ENCODE measurements around the gene RESP18. TPM values are rescaled to one million over a fixed set of nuclear protein-coding genes. Genes with fewer than 3 reads are reported as not detected.

RESP18 gene
- total and polyA plus RNA-seq, 2 donors (not counting 1 experiment from before 2014, with no cell fraction given), result not detected

- no peak for ATAC-seq (ENCODE audit: low read depth)
- H3K4me3 ChIP-seq (ENCODE audit: control extremely low read depth in 1 of 5, extremely low read depth in 1 of 5, insufficient read depth in 1 of 5, low read depth in 2 of 5, low read length in 4 of 5), result no peak overlapping the region
Measured at GRCh38 chr2:219335373-219335786, 2.8 kb upstream of the RESP18 start.

GRCh38 chr2:219334076-219334475, 1.5 kb upstream of the RESP18 start:
- no peak overlapping the region for H3K4me3 Mint-ChIP-seq
- no CpG with 5 or more reads among the region's 2 CpGs for WGBS (ENCODE audit: insufficient coverage)
- H2AFZ ChIP-seq (ENCODE audit: insufficient read depth, low read depth, low read length, poor library complexity, severe bottlenecking), result no peak overlapping the region
- CTCF ChIA-PET, result no interaction called here
- DNase-seq (no peak), ATAC-seq (ENCODE audit: low read depth) (no peak)
- H3K27me3 ChIP-seq (replicated peaks in 1 of 4; ENCODE audit: control extremely low read depth in 1 of 4, control insufficient read depth in 3 of 4, insufficient read depth in 4 of 4, low read length in 3 of 4), result peaks cover 0 to 57% (median 20%) of the 10 kb centered on the region in 4 experiments
- no peak overlapping the region for H3K9ac ChIP-seq (ENCODE audit: low read length)
- H3K36me3 ChIP-seq (replicated peaks in 1 of 2; ENCODE audit: control extremely low read depth in 1 of 2, control insufficient read depth in 1 of 2, extremely low read depth in 1 of 2, insufficient read depth in 2 of 2, low read length in 1 of 2), result no peaks in the 10 kb centered on the region
- no peak overlapping the region for H3K27ac ChIP-seq (ENCODE audit: low read length in 2 of 2)
- intact Hi-C loops (cut with micrococcal nuclease), result no loop called here
- TF ChIP-seq EZH2 (IDR thresholded peaks at IDR 0.05; ENCODE audit: borderline replicate concordance, insufficient read depth, low read depth, low read length, poor library complexity, severe bottlenecking) (no peak), CTCF (IDR thresholded peaks at IDR 0.05) (no peak)
- H4K20me1 ChIP-seq (ENCODE audit: control insufficient read depth, insufficient read depth, low read length, poor library complexity, severe bottlenecking), result no peaks in the 10 kb centered on the region
- no peaks in the 10 kb centered on the region for H3K4me1 Mint-ChIP-seq
- no peak overlapping the region for H3K27ac Mint-ChIP-seq
- H3K4me1 ChIP-seq (ENCODE audit: control insufficient read depth in 2 of 2, insufficient read depth in 2 of 2, low read length in 2 of 2), result no peaks in the 10 kb centered on the region
- peaks cover 5% of the 10 kb centered on the region for H3K9me3 Mint-ChIP-seq (ENCODE audit: insufficient read depth)
- H3K4me2 ChIP-seq (replicated peaks; ENCODE audit: low read depth, low read length, poor library complexity, severe bottlenecking), result no peak overlapping the region
- POLR2A ChIA-PET, result no interaction called here
- H3K9me3 ChIP-seq (ENCODE audit: control extremely low read depth in 1 of 3, control insufficient read depth in 2 of 3, insufficient read depth in 1 of 3, low read length in 2 of 3), result peaks cover 1 to 23% (median 5%) of the 10 kb centered on the region in 3 donors
- peaks cover 72% of the 10 kb centered on the region for H3K27me3 Mint-ChIP-seq
- H3K79me2 ChIP-seq (ENCODE audit: control insufficient read depth, insufficient read depth, low read length), result no peaks in the 10 kb centered on the region
- H3K4me3 ChIP-seq (ENCODE audit: control extremely low read depth in 1 of 5, extremely low read depth in 1 of 5, insufficient read depth in 1 of 5, low read depth in 2 of 5, low read length in 4 of 5), result no peak overlapping the region

More at GRCh38 chr2:219335373-219335786, 2.8 kb upstream of the RESP18 start:
- H3K4me3 Mint-ChIP-seq, result no peak overlapping the region
- no peak overlapping the region for H3K4me2 ChIP-seq (replicated peaks; ENCODE audit: low read depth, low read length, poor library complexity, severe bottlenecking)
- H3K27ac ChIP-seq (ENCODE audit: low read length in 2 of 2), result no peak overlapping the region
- no peaks in the 10 kb centered on the region for H3K79me2 ChIP-seq (ENCODE audit: control insufficient read depth, insufficient read depth, low read length)
- ChIA-PET POLR2A (no interaction called here), CTCF (no interaction called here)
- no peak overlapping the region for H3K27ac Mint-ChIP-seq
- H3K27me3 ChIP-seq (replicated peaks in 1 of 4; ENCODE audit: control extremely low read depth in 1 of 4, control insufficient read depth in 3 of 4, insufficient read depth in 4 of 4, low read length in 3 of 4), result peaks cover 0 to 51% (median 20%) of the 10 kb centered on the region in 4 experiments
- no peak overlapping the region for H3K9ac ChIP-seq (ENCODE audit: low read length)
- H3K36me3 ChIP-seq (replicated peaks in 1 of 2; ENCODE audit: control extremely low read depth in 1 of 2, control insufficient read depth in 1 of 2, extremely low read depth in 1 of 2, insufficient read depth in 2 of 2, low read length in 1 of 2), result no peaks in the 10 kb centered on the region
- H3K9me3 ChIP-seq (ENCODE audit: control extremely low read depth in 1 of 3, control insufficient read depth in 2 of 3, insufficient read depth in 1 of 3, low read length in 2 of 3), result peaks cover 1 to 23% (median 5%) of the 10 kb centered on the region in 3 donors
- no peaks in the 10 kb centered on the region for H3K4me1 ChIP-seq (ENCODE audit: control insufficient read depth in 2 of 2, insufficient read depth in 2 of 2, low read length in 2 of 2)
- H4K20me1 ChIP-seq (ENCODE audit: control insufficient read depth, insufficient read depth, low read length, poor library complexity, severe bottlenecking), result no peaks in the 10 kb centered on the region
- no peak overlapping the region for H2AFZ ChIP-seq (ENCODE audit: insufficient read depth, low read depth, low read length, poor library complexity, severe bottlenecking)
- DNase-seq, result no peak
- no peak for TF ChIP-seq CTCF (IDR thresholded peaks at IDR 0.05)
- no peak for TF ChIP-seq EZH2 (IDR thresholded peaks at IDR 0.05; ENCODE audit: borderline replicate concordance, insufficient read depth, low read depth, low read length, poor library complexity, severe bottlenecking)
- intact Hi-C loops (cut with micrococcal nuclease), result no loop called here
- no peaks in the 10 kb centered on the region for H3K4me1 Mint-ChIP-seq
- WGBS (ENCODE audit: insufficient coverage), result 72% methylated on average over 4 of the region's 5 CpGs
- peaks cover 71% of the 10 kb centered on the region for H3K27me3 Mint-ChIP-seq
- peaks cover 5% of the 10 kb centered on the region for H3K9me3 Mint-ChIP-seq (ENCODE audit: insufficient read depth)
